CD4-positive, alpha-beta T cell treated with Interleukin-12 subunit alpha and Interleukin-12 subunit beta, for 1 hour (primary cell): ENCODE data around the gene PLXDC2.
"Not testable (repeated sequence)": the region's sequence is repeated elsewhere in the genome, so short reads cannot be mapped to it uniquely, and the experiment has no call there.

Experiments
- DNase-seq: peaks from one replicate; pipeline ENCODE4 v3.0.0-alpha.2; 2020

PLXDC2 gene

GRCh38 chr10:19816411-19817230, at the start of gene PLXDC2:
PLXDC2 (plus strand) TSS chr10:19816432.
- DNase-seq, result no peak

- no peak for DNase-seq
These were observed 48.4 kb upstream of the PLXDC2 start for GRCh38 chr10:19767876-19768275.

DNA sequence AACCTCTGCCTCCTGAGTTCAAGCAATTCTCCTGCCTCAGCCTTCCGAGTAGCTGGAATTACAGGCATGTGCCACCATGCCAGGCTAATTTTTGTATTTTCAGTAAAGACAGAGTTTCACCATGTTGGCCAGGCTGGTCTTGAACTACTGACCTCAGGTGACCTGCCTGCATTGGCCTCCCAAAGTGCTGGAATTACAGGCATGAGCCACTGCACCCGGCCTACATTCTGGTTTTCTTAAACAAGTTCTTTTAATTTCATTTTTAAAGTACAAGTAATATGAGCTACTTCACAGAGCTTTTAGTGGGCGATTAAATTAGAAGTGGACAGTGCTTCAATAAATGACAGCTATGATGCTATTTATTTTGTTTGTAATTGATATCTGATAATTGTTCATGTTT, 46.4 kb upstream of the PLXDC2 start:
- not testable (repeated sequence) for DNase-seq

- DNase-seq, result no peak
These were observed 43.3 kb upstream of the PLXDC2 start for GRCh38 chr10:19772972-19773371.

GRCh38 chr10:19775296-19775695, 40.9 kb upstream of the PLXDC2 start:
- DNase-seq, result no peak

GRCh38 chr10:19777806-19778205, 38.4 kb upstream of the PLXDC2 start:
- DNase-seq, result no peak

GRCh38 chr10:19778996-19779395, 37.2 kb upstream of the PLXDC2 start:
- DNase-seq, result no peak

DNA sequence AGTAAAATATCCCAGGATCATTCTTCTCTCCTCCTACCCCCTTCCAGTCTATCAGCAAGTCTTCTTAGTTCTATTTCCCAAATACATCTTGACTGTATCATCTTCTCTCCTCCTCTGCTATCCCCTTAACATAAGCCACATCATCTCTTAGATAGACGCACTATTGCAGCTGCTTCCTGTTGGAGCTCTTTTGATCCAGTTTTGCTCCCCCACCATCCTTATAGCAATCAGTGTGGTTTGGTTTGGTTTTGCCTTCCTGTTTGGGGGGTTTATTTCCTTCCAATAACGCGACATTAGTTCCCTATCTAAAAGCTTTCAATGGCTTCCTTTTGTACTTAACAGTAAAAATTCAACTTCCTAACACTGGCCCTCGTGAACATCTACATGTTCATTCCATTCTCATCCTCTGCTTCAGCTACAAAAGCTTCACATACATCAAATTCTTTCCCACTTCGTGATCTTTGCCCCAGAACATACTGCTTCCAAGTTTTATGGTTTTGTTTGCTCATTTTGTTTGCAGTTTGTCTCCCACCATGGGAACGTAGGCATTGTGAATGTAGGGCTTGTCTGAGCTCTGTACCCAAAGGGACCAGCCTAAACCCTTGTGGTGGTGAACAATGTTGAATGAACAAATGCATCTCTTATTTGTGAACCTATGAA, 33.7 kb upstream of the PLXDC2 start:
- DNase-seq, result no peak

DNA sequence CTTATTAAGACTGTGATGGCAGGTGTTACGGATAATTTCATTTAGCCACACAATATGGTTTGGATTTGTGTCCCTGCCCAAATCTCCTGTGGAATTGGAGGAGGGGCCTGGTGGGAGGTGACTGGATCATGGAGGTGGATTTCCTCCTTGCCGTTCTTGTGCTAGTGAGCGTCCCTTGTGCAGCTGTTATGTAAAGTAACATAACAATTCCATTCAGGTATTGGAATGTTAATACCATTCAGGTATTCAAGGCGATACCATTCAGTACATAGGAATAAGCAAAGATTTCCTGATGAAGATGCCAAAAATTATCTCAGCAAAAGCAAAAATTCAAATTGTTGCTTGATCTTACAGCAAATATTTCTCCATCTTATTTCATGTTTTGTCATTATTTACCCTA, 32.5 kb upstream of the PLXDC2 start:
- no peak for DNase-seq

DNA sequence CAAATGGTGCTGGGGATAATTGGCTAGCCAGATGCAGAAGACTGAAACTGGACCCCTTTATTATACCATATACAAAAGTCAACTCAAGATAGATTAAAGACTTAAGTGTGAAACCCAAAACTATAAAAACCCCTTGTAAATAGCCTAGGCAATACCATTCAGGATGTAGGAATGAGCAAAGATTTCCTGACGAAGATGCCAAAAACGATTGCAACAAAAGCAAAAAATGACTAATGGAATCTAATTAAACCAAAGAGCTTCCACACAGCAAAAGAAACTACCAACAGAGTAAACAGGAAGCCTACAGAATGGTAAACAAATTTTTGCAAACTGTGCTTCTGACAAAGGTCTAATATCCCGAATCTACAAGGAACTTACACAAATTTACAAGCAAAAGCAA, 30.9 kb upstream of the PLXDC2 start:
- no peak for DNase-seq

GRCh38 chr10:19788075-19788686, 28.1 kb upstream of the PLXDC2 start:
- no peak for DNase-seq

DNA sequence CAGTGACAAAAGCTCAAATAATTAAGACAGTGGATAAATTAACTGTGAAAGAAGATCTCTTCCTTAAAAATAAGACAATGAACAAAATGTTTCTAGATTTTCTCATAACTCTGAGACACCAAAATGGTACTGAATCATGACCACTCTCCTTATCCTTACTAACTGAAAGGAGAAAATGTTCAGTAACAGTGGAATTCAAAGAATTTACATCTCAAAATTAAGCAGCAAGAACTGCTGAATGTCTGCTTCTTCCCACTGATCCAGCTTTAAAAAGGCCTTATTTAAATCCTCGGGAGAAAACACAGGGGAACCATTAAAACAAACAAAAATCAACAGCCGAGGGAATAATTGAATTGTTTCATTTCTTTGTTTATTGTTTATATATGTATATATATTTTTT, 27.3 kb upstream of the PLXDC2 start:
- no peak for DNase-seq

DNA sequence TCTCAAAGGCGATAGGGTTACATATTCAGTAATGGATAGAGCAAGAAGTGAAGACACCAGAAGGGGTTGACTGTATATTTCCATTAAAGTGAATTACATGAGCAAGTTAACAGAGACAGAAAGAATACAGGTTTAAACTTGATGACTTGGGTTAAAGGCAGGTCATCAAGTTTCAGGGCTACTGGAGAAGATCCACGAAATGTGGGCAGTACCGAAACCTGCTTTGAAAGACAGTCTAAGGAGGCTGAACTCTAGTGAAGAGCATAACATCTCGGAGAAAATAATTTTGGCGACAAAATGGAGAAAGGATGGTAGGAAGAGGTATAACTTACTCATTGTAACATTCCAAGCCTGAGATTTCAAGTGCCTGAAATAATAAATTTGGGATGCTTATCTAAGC, 26.6 kb upstream of the PLXDC2 start:
- no peak for DNase-seq

DNA sequence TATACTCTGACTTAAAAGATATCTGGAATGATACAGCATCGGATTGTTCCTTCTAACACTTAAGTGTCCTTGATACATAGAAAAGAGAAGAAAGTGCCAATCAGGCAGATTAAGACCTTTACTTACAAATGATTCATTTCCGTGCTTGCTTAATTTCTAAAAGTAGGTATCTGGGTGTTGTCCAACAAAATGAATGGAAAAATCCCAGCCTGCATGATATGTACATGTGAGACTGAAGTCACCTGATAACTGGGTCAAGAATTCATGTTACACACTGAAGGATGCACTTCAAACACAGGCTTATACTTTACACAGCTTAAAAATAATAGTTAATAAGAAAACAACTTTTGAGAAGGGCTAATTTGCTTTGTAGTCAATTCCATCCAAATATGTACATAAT, 25.2 kb upstream of the PLXDC2 start:
- no peak for DNase-seq

DNA sequence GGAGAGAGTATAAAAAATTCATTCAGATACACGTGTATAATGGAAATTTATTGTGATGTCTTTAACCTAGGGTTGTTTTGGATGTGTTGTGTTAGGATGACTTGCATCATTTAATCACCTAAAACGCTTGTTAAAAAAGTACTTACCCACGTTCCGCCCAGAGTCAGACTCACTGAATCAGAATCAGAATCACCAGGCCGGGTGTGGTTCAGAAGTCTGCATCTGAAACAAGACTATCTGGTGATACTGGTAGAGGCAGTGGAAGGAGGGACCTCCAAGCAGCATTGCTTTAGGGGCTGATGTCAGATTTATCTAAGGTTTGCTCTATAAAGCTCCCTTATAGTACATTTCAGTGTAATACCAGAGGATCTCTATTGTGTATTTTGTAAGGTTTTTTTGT, 20.5 kb upstream of the PLXDC2 start:
- no peak for DNase-seq

DNA sequence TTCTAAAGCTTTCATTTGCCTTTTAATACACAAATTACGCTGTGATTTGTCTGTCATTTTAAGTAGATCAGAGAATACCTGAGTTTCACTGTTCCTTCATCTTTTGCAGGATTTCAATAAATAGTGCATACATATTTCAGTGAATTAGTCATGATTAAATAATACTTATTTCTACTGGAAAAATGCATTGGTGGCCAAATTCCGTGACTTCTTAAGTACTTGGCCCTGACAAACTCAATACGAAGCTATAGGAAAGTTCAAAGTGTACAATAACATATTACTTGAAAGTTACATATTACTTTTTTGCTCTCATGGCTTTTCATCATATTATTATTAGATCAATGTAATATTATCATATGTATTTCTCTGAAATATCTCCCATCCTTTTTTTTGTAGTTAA, 16.1 kb upstream of the PLXDC2 start:
- DNase-seq, result no peak

DNA sequence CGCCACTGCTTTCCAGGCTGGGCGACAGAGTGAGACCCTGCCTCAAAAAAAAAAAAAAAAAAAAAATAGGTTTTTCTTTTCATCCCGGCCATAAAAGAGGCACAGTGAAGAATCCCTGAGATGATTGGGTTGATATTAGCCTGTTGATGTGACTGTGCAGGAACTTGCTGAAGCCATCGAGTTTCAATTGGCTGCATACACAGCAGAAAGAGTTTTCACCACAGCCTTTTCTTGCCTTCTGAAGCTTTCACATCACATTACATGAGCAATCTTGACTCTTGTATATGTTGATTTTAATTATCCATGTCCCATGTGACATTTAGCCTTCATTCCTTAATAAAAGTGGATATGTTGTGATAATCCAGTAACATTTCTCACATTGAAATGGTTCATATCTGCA, 14.9 kb upstream of the PLXDC2 start:
- no peak for DNase-seq

DNA sequence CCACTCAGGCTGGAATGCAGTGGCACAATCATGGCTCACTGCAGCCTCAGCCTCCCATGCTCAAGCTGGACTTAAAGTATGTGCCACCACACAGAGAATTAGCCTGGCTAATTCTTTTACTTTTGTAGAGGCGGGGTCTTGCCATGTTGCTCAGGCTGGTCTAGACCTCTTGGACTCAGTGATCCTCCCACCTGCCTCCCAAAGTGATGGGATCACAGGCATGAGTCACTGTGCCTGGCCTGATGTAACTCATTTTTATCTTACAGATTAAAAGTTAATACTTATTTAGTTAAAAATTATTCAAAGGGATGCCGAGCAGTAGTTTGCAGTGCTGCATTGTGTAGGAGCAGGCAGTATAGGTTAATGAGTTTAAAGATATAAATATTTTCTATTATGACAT, 12.6 kb upstream of the PLXDC2 start:
- DNase-seq, result no peak

DNA sequence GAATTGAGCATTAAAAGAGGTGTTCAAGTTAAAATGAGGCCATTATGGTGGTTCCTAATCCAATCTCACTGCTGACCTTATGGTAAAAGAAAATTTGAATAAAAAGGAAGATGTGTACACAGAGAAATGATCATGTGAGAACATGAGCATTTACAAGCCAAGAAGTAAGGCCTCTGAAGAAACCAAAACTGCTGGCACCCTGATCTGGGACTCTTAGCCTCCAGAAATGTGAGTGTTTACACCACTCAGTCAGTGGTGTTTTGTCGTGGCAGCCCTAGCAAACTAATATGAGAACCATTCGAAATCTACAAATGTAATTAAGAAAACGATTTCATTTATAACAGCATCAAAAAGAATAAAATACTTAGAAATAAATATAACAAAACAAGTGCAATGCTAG, 6.8 kb upstream of the PLXDC2 start:
- DNase-seq, result no peak

- no peak for DNase-seq
These were observed 4.7 kb upstream of the PLXDC2 start for GRCh38 chr10:19811540-19811939.

DNA sequence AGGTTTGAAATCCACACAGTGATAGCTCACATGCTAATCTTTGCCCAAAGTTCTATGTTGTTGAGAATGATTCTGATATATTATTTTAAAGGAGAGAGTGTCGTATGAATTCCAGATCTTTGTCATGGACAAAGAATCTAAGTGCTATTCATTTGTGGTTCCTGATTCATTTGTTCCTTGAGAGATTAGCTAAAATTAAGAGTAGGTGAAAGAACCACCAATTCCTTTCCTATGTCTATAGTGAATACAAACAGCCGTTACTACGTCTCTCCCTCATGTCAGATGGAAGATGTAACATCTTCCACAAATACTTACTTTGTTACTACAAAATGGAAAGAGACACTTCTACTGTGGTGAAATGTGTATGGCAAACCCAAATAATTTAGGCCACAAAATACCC, 3.3 kb upstream of the PLXDC2 start:
- DNase-seq, result no peak

DNA sequence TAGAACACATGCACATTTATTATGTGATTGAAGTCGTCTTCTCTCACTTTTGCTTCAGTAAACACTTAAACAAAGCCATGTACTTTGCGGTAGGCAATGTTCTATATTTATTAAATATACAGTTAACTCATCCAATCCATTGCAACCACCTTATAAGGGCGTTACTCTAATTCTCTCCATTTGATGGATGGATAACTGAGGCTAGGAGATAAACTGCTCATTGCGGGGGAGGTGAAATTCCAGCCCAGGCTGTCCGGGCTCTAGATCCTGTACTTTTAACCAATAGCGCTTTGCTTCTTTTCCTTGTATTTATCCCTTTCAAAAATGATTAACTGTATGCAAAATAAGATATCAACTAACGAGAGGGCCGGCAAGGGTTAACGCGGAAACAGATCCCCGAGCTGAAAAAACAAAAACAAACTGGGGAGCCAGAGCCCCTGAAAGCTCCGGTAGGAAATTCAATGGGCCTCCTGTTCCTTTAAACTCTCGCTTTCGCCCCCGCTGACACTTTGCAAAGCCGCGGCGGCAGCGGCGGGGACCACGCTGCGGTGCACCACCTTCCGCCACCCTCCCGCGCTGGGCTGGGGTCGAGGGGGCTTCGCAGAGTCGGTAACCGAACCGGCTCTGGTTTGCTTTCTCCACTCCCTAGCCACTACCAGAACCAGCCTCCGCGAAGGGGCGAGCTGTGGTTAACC, 1.0 kb upstream of the PLXDC2 start:
- no peak for DNase-seq

- DNase-seq, result no peak
These were observed 361 bp upstream of the PLXDC2 start for GRCh38 chr10:19815731-19816410.
